Measurements from ENCODE around the gene FOSL1.

- TF ChIP-seq CTCF (conservative IDR thresholded peaks at IDR 0.05; ENCODE audit: low read length), result no peak
- no peak for TF ChIP-seq EZH2phosphoT487 (IDR thresholded peaks at IDR 0.05; ENCODE audit: borderline replicate concordance, low read depth, low read length)
These were observed 33.8 kb upstream of the FOSL1 start for GRCh38 chr11:65934014-65934413.

All from OCI-LY7 (cell line).